Fibroblast of lung (primary cell): Measurements from ENCODE around the gene SRD5A3.

ENCODE experiments used
- EZH2 ChIP-seq: IDR thresholded peaks from 2 replicates; pipeline ENCODE4 v1.5.1; 2012; ENCODE audit warnings: low read length, control low read depth, mild to moderate bottlenecking; ENCODE audit errors: missing control alignments
- TF ChIP-seq, protein P1 (sequence below), 2 donors: IDR thresholded peaks in 1 of 2; conservative IDR thresholded peaks in 1 of 2; 1 replicate in 1 of 2; 2 replicates in 1 of 2; pipeline ENCODE4 v1.5.1; 2011 to 2012; ENCODE audit warnings: low read length in 2 of 2, control low read depth in 1 of 2, inconsistent platforms in 1 of 2, low read depth in 1 of 2, mild to moderate bottlenecking in 1 of 2

DNA sequence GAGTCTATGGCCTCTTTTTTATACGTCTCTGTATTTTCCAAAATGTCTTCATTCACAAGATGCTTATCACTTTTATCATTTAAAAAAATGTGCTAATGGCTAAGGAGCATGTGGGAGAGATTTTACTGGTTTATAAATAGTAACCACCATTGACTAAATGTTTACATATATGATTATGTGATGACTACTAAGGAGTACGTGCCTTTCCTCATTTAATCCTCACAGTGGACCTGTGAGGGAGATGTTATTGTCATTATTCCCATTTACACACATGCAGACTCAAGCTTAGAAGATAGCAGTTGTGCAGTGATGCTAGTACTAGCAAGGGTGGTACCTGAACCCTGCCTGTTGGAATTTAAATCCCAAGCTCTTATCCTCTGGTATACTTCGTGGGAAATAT, 2.4 kb downstream of the SRD5A3 start:
- TF ChIP-seq, protein P1, sequence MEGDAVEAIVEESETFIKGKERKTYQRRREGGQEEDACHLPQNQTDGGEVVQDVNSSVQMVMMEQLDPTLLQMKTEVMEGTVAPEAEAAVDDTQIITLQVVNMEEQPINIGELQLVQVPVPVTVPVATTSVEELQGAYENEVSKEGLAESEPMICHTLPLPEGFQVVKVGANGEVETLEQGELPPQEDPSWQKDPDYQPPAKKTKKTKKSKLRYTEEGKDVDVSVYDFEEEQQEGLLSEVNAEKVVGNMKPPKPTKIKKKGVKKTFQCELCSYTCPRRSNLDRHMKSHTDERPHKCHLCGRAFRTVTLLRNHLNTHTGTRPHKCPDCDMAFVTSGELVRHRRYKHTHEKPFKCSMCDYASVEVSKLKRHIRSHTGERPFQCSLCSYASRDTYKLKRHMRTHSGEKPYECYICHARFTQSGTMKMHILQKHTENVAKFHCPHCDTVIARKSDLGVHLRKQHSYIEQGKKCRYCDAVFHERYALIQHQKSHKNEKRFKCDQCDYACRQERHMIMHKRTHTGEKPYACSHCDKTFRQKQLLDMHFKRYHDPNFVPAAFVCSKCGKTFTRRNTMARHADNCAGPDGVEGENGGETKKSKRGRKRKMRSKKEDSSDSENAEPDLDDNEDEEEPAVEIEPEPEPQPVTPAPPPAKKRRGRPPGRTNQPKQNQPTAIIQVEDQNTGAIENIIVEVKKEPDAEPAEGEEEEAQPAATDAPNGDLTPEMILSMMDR (conservative IDR thresholded peaks at IDR 0.05 in 1 of 2, IDR thresholded peaks at IDR 0.05 in 1 of 2; ENCODE audit: low read depth in 1 of 2, low read length in 2 of 2) = no peak
- TF ChIP-seq EZH2 = no peak
